Uterus (tissue), 4 donors: Measurements from ENCODE around the gene ATP9B. TPM values are rescaled to one million over a fixed set of nuclear protein-coding genes. Genes with fewer than 3 reads are reported as not detected.

Source experiments
- DNase-seq, 2 donors: peaks; one replicate each; pipeline ENCODE4 v3.0.0-alpha.2; 2019 to 2020
- H3K27ac ChIP-seq, 2 donors: fragments of 200-600 bp; sonication (generic); 1 replicate in 1 of 2; 2 replicates in 1 of 2; pipeline ENCODE4 v1.5.1; 2016 to 2018
- H3K27me3 ChIP-seq, 2 donors: fragments of 200-600 bp; sonication (generic); one replicate each; pipeline ENCODE4 v1.5.1; 2018 to 2019; ENCODE audit warnings: control low read depth in 1 of 2
- H3K36me3 ChIP-seq, 2 donors: fragments of 200-600 bp; sonication (generic); one replicate each; pipeline ENCODE4 v1.5.1; 2019; ENCODE audit warnings: control low read depth in 1 of 2
- H3K4me1 ChIP-seq, 2 donors: fragments of 200-600 bp; sonication (generic); one replicate each; pipeline ENCODE4 v1.5.1; 2018 to 2019; ENCODE audit warnings: control low read depth in 1 of 2
- H3K4me3 ChIP-seq, 2 donors: fragments of 200-600 bp; sonication (generic); 1 replicate in 1 of 2; 2 replicates in 1 of 2; pipeline ENCODE4 v1.5.1; 2018 to 2019; ENCODE audit warnings: mild to moderate bottlenecking in 1 of 2
- H3K9me3 ChIP-seq, 2 donors: fragments of 200-600 bp; sonication (generic); one replicate each; pipeline ENCODE4 v1.5.1; 2019; ENCODE audit warnings: control low read depth in 1 of 2
- CTCF ChIP-seq, 4 experiments: fragments of 200-600 bp in 2 of 4; fragments of 450-650 bp in 2 of 4; sonication (generic) in 2 of 4; IDR thresholded peaks; one replicate each; pipeline ENCODE4 v1.5.1; 2016 to 2019; ENCODE audit warnings: antibody characterized with exemption in 4 of 4, mild to moderate bottlenecking in 2 of 4, moderate library complexity in 1 of 4
- POLR2A ChIP-seq, 2 donors: fragments of 450-650 bp; IDR thresholded peaks; one replicate each; pipeline ENCODE4 v1.6.1; 2016; ENCODE audit warnings: antibody characterized with exemption in 2 of 2, mild to moderate bottlenecking in 1 of 2, moderate library complexity in 1 of 2
- intact Hi-C: fragments of 100-400 bp; cut with DNase I; formaldehyde crosslinking; loops from one replicate; pipeline ENCODE4 v1.15.1; 2023; ENCODE audit warnings: low total_unique reads
- total RNA-seq, 4 donors: library from RNA; depleted of rRNA in 3 of 4; stranded (reverse); fragments of >200 nt in 3 of 4; gene quantifications; one replicate each; pipeline versions ENCODE4 v1.1.0 to v1.2.4, GENCODE V29; 2014 to 2023
- donor health status: DM: yes; HTN: yes; CAD: no.

ATP9B gene
- total RNA-seq, result 100 to 1,000 TPM in 1 of 4 donors, 10 to 100 TPM in 3; 18.2 to 111 (median 70.3) TPM

GRCh38 chr18:79068937-79069716 lies at the start of gene ATP9B:
Gene ATP9B, plus strand, starts transcription at chr18:79069394. Its CDS starts 17 bp downstream, at chr18:79069411.
- H3K9me3 ChIP-seq, result no peaks in the 10 kb centered on the region
- peak; percentile 97 to 99 for DNase-seq
- H3K36me3 ChIP-seq, result no peaks in the 10 kb centered on the region
- H3K27ac ChIP-seq, result peak within 1 kb of the TSS; percentile 73 to 94
- intact Hi-C loops, result no loop called here
- peak within 1 kb of the TSS; percentile 65 to 100 for H3K4me3 ChIP-seq
- TF ChIP-seq POLR2A (IDR thresholded peaks at IDR 0.05) (peak; percentile 35 to 79), CTCF (IDR thresholded peaks at IDR 0.05) (peak in 2 of 4 experiments; percentile 41 to 44)
- H3K4me1 ChIP-seq, result no peaks in the 10 kb centered on the region
- no peaks in the 10 kb centered on the region for H3K27me3 ChIP-seq

GRCh38 chr18:79019881-79020280 lies 49.3 kb upstream of the ATP9B start:
- Histone ChIP-seq H3K4me3 (no peak overlapping the region), H3K36me3 (no peaks in the 10 kb centered on the region), H3K27ac (no peak overlapping the region), H3K27me3 (no peaks in the 10 kb centered on the region), H3K4me1 (no peaks in the 10 kb centered on the region), H3K9me3 (no peaks in the 10 kb centered on the region)
- TF ChIP-seq POLR2A (IDR thresholded peaks at IDR 0.05), result no peak
- intact Hi-C loops, result no loop called here
- DNase-seq, result no peak

GRCh38 chr18:79022603-79023002 lies 46.6 kb upstream of the ATP9B start:
- no peaks in the 10 kb centered on the region for H3K9me3 ChIP-seq
- TF ChIP-seq CTCF (IDR thresholded peaks at IDR 0.05), result no peak
- TF ChIP-seq POLR2A (IDR thresholded peaks at IDR 0.05), result no peak
- H3K36me3 ChIP-seq, result no peaks in the 10 kb centered on the region
- H3K27me3 ChIP-seq, result no peaks in the 10 kb centered on the region
- no peak overlapping the region for H3K4me3 ChIP-seq
- intact Hi-C loops, result no loop called here
- no peaks in the 10 kb centered on the region for H3K4me1 ChIP-seq
- H3K27ac ChIP-seq, result no peak overlapping the region
- no peak for DNase-seq

- no peaks in the 10 kb centered on the region for H3K9me3 ChIP-seq
- H3K27ac ChIP-seq, result no peak overlapping the region
- intact Hi-C loops, result no loop called here
- no peak for DNase-seq
- no peaks in the 10 kb centered on the region for H3K4me1 ChIP-seq
- no peaks in the 10 kb centered on the region for H3K27me3 ChIP-seq
- no peaks in the 10 kb centered on the region for H3K36me3 ChIP-seq
- no peak overlapping the region for H3K4me3 ChIP-seq
- TF ChIP-seq POLR2A (IDR thresholded peaks at IDR 0.05), result no peak
- no peak for TF ChIP-seq CTCF (IDR thresholded peaks at IDR 0.05)
These were observed 42.7 kb upstream of the ATP9B start for GRCh38 chr18:79026491-79026890.

GRCh38 chr18:79030680-79031079 lies 38.5 kb upstream of the ATP9B start:
- Histone ChIP-seq H3K4me3 (no peak overlapping the region), H3K27ac (no peak overlapping the region), H3K36me3 (no peaks in the 10 kb centered on the region), H3K27me3 (no peaks in the 10 kb centered on the region), H3K9me3 (no peaks in the 10 kb centered on the region), H3K4me1 (no peaks in the 10 kb centered on the region)
- no peak for DNase-seq
- TF ChIP-seq POLR2A (IDR thresholded peaks at IDR 0.05) (no peak), CTCF (IDR thresholded peaks at IDR 0.05) (no peak)
- intact Hi-C loops, result no loop called here
